MM.1S (cell line): ENCODE results near the gene MGAT5.

Experiments
- EZH2 ChIP-seq: fragments of 300-600 bp; sonication (generic); optimal IDR thresholded peaks from 2 replicates; pipeline ENCODE3; 2017; ENCODE audit warnings: low read depth, mild to moderate bottlenecking, antibody characterized with exemption, low read length, mixed read lengths
- TF ChIP-seq, protein P1 (sequence below): fragments of 300-600 bp; sonication (generic); IDR thresholded peaks from 2 replicates; pipeline ENCODE4 v1.5.1; 2016; ENCODE audit warnings: antibody characterized with exemption, low read length, mixed read lengths

DNA sequence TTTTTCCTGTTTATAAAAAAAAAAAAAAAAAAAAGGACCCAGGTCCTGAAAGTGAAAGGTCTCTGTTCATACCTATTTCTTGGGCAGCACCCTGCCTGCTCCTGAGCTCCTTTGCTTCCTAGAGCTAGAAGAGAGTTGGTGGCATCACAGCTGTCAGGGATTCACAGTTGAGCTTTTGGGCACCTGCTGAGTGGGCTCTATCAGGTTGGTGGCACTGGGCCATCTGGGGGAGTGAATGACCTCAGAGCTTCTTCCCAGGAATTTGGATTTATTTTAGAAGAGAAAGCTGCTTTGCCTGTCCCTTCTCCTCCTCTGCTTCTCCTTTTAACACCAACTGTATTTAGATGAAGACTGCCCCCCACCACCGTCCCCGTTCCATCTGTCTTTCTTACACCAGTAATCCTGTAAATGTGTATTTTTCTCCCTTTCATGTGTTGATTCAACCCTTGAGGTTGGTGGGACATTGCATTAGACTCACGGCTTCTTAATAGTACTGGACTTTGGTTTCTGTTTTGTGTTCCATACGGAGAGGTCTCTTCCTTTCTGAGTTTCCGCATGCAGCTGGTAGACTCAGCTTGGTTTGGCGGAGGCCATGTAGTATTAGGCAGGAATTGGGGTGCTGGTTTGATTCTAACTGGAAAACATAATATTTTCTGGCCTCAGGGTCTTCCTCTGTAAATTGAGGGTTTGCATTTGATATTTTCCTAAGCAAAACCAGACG is 7.6 kb upstream of the MGAT5 start:
- TF ChIP-seq, protein P1, sequence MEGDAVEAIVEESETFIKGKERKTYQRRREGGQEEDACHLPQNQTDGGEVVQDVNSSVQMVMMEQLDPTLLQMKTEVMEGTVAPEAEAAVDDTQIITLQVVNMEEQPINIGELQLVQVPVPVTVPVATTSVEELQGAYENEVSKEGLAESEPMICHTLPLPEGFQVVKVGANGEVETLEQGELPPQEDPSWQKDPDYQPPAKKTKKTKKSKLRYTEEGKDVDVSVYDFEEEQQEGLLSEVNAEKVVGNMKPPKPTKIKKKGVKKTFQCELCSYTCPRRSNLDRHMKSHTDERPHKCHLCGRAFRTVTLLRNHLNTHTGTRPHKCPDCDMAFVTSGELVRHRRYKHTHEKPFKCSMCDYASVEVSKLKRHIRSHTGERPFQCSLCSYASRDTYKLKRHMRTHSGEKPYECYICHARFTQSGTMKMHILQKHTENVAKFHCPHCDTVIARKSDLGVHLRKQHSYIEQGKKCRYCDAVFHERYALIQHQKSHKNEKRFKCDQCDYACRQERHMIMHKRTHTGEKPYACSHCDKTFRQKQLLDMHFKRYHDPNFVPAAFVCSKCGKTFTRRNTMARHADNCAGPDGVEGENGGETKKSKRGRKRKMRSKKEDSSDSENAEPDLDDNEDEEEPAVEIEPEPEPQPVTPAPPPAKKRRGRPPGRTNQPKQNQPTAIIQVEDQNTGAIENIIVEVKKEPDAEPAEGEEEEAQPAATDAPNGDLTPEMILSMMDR: no peak
- no peak for TF ChIP-seq EZH2
